MM.1S (cell line): ENCODE measurements around the gene GUCD1.
"Not testable (repeated sequence)": the region's sequence is repeated elsewhere in the genome, so short reads cannot be mapped to it uniquely, and the experiment has no call there.

ENCODE experiments used
- EZH2phosphoT487 ChIP-seq: fragments of 300-600 bp; sonication (generic); IDR thresholded peaks from 2 replicates; pipeline ENCODE4 v1.6.1; 2018; ENCODE audit warnings: antibody characterized with exemption, low read length
- TF ChIP-seq, protein P1 (sequence below): fragments of 300-600 bp; sonication (generic); IDR thresholded peaks from 2 replicates; pipeline ENCODE4 v1.5.1; 2016; ENCODE audit warnings: antibody characterized with exemption, low read length, mixed read lengths

DNA sequence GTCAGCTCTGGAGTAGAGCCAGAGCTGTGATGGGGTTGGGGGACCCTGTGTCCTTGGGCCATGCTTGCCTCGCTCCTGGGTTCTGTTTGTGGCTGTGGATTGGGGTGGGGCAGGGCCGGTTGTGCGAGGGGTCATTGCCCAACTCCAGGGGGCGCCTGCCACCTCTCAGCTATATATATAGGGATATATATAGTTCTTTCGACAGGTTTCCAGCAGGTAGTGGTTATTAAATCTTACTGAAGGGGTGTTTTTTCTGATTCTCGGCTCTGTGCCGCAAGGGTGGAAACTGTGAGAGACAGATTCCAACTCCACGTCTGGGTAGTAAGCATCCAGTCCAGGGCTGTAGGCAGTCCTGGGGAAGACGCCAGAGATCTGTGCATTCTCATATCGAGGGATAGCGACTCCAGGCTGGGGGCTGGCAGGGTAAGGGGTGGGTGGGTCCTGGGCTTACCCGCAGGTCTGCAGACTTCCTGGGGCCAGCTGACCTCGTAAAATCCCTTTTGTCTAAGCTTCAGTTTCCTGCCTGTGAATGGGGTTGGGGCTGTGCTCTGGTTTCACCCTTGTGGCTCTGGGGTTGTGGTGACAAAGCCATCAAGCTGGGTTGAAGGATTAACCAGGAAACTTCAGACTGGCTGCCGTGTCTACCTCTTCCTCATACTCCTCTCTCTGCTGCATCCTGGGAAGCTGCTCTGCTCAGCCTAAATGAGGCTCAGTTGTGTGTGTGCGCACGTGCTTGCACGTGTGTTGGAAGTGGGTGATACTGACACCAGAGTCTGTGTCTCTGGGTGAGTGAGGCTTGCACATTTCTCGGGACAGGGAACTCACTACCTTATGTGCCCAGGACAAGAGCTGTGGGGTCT lies 49.1 kb upstream of the GUCD1 start:
- TF ChIP-seq, protein P1, sequence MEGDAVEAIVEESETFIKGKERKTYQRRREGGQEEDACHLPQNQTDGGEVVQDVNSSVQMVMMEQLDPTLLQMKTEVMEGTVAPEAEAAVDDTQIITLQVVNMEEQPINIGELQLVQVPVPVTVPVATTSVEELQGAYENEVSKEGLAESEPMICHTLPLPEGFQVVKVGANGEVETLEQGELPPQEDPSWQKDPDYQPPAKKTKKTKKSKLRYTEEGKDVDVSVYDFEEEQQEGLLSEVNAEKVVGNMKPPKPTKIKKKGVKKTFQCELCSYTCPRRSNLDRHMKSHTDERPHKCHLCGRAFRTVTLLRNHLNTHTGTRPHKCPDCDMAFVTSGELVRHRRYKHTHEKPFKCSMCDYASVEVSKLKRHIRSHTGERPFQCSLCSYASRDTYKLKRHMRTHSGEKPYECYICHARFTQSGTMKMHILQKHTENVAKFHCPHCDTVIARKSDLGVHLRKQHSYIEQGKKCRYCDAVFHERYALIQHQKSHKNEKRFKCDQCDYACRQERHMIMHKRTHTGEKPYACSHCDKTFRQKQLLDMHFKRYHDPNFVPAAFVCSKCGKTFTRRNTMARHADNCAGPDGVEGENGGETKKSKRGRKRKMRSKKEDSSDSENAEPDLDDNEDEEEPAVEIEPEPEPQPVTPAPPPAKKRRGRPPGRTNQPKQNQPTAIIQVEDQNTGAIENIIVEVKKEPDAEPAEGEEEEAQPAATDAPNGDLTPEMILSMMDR = not testable (repeated sequence)
- not testable (repeated sequence) for TF ChIP-seq EZH2phosphoT487
